CD4-positive, alpha-beta T cell treated with Interleukin-21 for 1 hour (primary cell): Measurements from ENCODE around the gene CAPN14.

ENCODE experiments used
- DNase-seq: peaks from one replicate; pipeline ENCODE4 v3.0.0-alpha.2; 2020

The CAPN14 gene

GRCh38 chr2:31241625-31242270 lies 24.4 kb upstream of the CAPN14 start:
- no peak for DNase-seq

- no peak for DNase-seq
Measured at GRCh38 chr2:31240381-31241365, 23.4 kb upstream of the CAPN14 start.

GRCh38 chr2:31239593-31240177 lies 22.4 kb upstream of the CAPN14 start:
- no peak for DNase-seq

- no peak for DNase-seq
Measured at GRCh38 chr2:31238906-31239592, 21.7 kb upstream of the CAPN14 start.

GRCh38 chr2:31238126-31238905 lies 21.0 kb upstream of the CAPN14 start:
- no peak for DNase-seq

GRCh38 chr2:31237348-31238017 lies 20.2 kb upstream of the CAPN14 start:
- DNase-seq = no peak

GRCh38 chr2:31236433-31237205 lies 19.3 kb upstream of the CAPN14 start:
- DNase-seq = no peak

GRCh38 chr2:31235504-31235902 lies 18.2 kb upstream of the CAPN14 start:
- no peak for DNase-seq

- DNase-seq = no peak
Measured at GRCh38 chr2:31234683-31235503, 17.6 kb upstream of the CAPN14 start.

- peak; percentile 80 for DNase-seq
Measured at GRCh38 chr2:31233741-31234682, 16.7 kb upstream of the CAPN14 start, which contains the start of gene EHD3. Gene EHD3, plus strand, starts transcription at chr2:31234152. Its CDS starts 470 bp downstream, at chr2:31234622.

- no peak for DNase-seq
Measured at GRCh38 chr2:31233231-31233630, 15.9 kb upstream of the CAPN14 start.

GRCh38 chr2:31232586-31232985 lies 15.3 kb upstream of the CAPN14 start:
- no peak for DNase-seq

GRCh38 chr2:31231571-31232302 lies 14.4 kb upstream of the CAPN14 start:
- no peak for DNase-seq

- no peak for DNase-seq
Measured at GRCh38 chr2:31230751-31231150, 13.4 kb upstream of the CAPN14 start.

- DNase-seq = no peak
Measured at GRCh38 chr2:31228717-31229116, 11.4 kb upstream of the CAPN14 start.

- DNase-seq = no peak
Measured at GRCh38 chr2:31227711-31228125, 10.4 kb upstream of the CAPN14 start.

- no peak for DNase-seq
Measured at GRCh38 chr2:31227110-31227509, 9.8 kb upstream of the CAPN14 start.

- DNase-seq = no peak
Measured at GRCh38 chr2:31226266-31226665, 9.0 kb upstream of the CAPN14 start.
